Activated T-cell treated with anti-CD3 and anti-CD28 coated beads, Interleukin-2, amount 50 U/mL, for 24 hours (primary cell): ENCODE results near the gene GRK3.
"Not testable (repeated sequence)": the region's sequence is repeated elsewhere in the genome, so short reads cannot be mapped to it uniquely, and the experiment has no call there.

Experiments
- DNase-seq: peaks from one replicate; pipeline ENCODE4 v3.0.0-alpha.2; 2020
- H3K27ac Mint-ChIP-seq: 2 replicates; pipeline ENCODE4 v1.8.0; 2020; ENCODE audit warnings: mild to moderate bottlenecking, mixed read lengths
- H3K27me3 Mint-ChIP-seq: 2 replicates; pipeline ENCODE4 v1.8.0; 2020; ENCODE audit warnings: mixed read lengths
- H3K36me3 Mint-ChIP-seq: 2 replicates; pipeline ENCODE4 v1.8.0; 2020; ENCODE audit warnings: low read depth, mixed read lengths
- H3K4me1 Mint-ChIP-seq: 2 replicates; pipeline ENCODE4 v1.8.0; 2020; ENCODE audit warnings: low read depth, mixed read lengths
- H3K4me3 Mint-ChIP-seq: 2 replicates; pipeline ENCODE4 v1.8.0; 2020; ENCODE audit warnings: mild to moderate bottlenecking, moderate library complexity, mixed read lengths
- H3K9me3 Mint-ChIP-seq: 2 replicates; pipeline ENCODE4 v1.8.0; 2020; ENCODE audit warnings: mixed read lengths

GRK3 gene

DNA sequence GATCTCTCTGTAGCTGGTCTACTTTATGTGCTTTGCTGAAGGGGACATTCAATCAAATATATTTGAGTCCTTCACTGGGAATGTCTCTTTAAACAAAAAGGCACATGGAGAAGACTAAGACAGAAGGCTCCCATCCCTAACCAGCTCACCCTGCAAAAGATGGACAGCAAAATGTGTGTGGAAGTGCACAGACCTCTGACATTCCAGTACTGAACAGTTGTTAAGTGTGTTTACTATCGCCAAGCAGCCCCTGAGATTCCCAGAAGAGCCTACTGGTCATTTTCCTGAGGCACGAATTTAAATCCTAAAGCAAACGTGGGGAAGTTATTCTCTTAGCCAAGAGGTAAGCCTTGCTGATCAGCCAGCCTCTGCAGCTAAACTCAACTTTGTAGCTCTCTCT is 50.3 kb downstream of the GRK3 start:
- not testable (repeated sequence) for H3K9me3 Mint-ChIP-seq, H3K36me3 Mint-ChIP-seq, DNase-seq, H3K4me3 Mint-ChIP-seq, H3K27me3 Mint-ChIP-seq, H3K27ac Mint-ChIP-seq, H3K4me1 Mint-ChIP-seq

DNA sequence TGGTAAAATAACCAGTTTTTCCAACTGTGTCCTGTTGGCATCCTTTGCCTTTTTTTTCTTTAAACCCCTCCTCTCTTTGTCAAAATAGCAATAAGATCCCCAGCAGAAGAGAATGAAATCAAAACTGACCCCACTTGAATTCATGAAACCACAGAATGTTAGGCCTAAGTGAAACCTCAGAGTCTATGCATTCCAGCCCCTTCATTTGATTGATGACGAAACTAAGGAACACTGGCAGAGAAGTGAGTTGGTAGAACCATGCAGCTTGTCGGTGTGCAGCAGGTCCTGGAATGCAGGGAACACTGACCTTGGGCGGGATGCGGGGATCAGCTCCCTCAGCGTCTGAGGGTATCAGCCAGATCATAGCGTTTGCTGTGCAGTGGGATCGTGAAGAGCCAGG is 57.5 kb downstream of the GRK3 start:
- no peak for DNase-seq
- no peaks in the 10 kb centered on the region for H3K36me3 Mint-ChIP-seq
- H3K27me3 Mint-ChIP-seq = peaks cover 3% of the 10 kb centered on the region
- H3K4me1 Mint-ChIP-seq = peaks cover 10% of the 10 kb centered on the region
- no peak overlapping the region for H3K4me3 Mint-ChIP-seq
- no peaks in the 10 kb centered on the region for H3K9me3 Mint-ChIP-seq
- no peak overlapping the region for H3K27ac Mint-ChIP-seq

DNA sequence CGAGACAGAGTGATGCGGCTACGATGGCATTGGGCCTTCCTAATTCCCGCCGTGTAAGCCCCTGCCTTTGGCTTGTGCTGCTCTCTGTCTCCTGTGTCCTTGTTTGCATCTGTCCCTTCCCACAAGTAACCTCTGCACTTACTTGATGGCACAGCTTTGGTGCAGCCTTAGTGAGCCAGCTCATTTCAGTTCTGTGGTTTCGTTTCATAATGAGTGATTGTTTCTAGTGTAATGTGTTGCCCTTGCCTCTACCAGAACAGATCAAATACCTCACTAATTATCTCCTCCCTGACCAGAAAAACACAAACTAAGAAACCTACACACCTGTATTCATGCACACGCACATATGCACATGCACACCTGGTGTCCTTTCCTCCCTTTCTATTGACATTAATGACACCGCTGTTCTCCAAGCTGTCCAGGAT is 58.8 kb downstream of the GRK3 start:
- Mint-ChIP-seq H3K9me3 (no peaks in the 10 kb centered on the region), H3K36me3 (no peaks in the 10 kb centered on the region), H3K4me3 (no peak overlapping the region), H3K27me3 (peaks cover 3% of the 10 kb centered on the region), H3K27ac (no peak overlapping the region), H3K4me1 (peaks cover 10% of the 10 kb centered on the region)
- DNase-seq = no peak

DNA sequence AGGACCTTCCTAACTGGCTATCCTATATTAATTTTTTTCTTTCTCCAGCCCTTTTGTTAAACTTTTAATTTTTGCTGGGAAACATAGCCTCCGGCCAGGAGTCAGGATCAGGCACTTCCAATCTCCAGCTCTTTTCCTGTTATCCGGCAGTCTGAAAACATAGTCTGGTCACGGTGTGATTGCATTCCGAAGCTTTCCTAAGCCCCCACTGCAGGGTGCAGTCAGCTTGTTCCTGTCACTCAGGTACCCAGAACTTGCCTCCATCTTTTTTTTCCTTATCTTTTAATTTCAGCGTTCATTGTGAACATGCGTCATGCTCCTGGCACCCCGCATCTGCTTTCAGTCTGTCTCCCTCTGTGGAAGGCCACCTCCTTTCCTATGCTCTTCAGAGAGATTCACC is 59.4 kb downstream of the GRK3 start:
- Mint-ChIP-seq H3K4me1 (peaks cover 10% of the 10 kb centered on the region), H3K4me3 (no peak overlapping the region), H3K27ac (no peak overlapping the region), H3K27me3 (peaks cover 3% of the 10 kb centered on the region), H3K36me3 (no peaks in the 10 kb centered on the region), H3K9me3 (no peaks in the 10 kb centered on the region)
- DNase-seq = no peak

DNA sequence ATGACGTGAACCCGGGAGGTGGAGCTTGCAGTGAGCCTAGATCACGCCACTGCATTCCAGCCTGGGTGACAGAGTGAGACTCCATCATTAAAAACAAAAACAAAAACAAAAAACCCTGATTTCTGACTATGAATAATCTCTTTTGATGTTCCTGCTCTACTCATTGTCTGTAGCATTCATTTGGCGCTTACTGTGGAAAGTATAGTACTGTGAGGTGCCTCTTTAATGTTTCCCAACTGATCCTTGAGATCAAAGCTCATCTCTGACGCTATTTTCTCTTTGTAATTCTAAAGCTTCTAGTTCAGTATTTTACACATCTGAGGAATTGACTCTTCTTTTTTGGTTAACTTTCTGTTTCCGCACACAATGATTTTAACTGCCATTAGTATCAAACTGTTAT is 60.0 kb downstream of the GRK3 start:
- H3K4me1 Mint-ChIP-seq = peaks cover 10% of the 10 kb centered on the region
- H3K36me3 Mint-ChIP-seq = no peaks in the 10 kb centered on the region
- peaks cover 3% of the 10 kb centered on the region for H3K27me3 Mint-ChIP-seq
- DNase-seq = no peak
- H3K4me3 Mint-ChIP-seq = no peak overlapping the region
- H3K9me3 Mint-ChIP-seq = no peaks in the 10 kb centered on the region
- no peak overlapping the region for H3K27ac Mint-ChIP-seq

DNA sequence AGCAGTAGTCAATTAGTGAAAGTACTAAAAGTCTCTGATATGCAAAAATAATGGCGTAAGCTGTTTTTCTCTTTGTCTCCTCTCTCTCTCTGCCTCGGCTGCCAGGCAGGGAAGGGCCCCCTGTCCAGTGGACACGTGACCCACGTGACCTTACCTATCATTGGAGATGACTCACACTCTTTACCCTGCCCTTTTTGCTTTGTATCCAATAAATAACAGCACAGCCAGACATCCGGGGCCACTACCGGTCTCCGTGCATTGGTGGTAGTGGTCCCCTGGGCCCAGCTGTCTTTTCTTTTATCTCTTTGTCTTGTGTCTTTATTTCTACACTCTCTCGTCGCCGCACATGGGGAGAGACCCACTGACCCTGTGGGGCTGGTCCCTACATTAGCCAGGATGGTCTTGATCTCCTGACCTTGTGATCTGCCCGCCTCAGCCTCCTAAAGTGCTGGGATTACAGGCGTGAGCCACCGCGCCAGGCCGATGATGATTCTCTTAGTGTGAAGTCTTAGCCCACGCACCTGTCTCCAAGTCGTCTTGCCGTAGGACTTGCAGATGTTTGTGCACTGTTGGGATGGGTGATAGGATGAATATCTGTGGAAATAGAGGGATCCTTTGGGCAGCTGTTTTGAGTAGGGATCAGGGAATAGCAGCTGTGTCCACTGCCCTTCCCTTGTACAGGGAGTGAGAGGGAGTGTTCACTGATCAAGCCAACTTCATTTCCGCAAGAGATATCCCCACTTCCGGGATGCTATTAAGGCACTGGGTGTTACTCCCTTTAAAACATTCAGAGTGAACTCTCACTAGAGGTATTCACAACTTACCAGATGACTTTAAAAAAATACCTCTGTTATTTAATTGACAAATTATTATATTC is 61.5 kb downstream of the GRK3 start:
- H3K9me3 Mint-ChIP-seq, H3K27ac Mint-ChIP-seq, H3K4me3 Mint-ChIP-seq, DNase-seq, H3K36me3 Mint-ChIP-seq, H3K4me1 Mint-ChIP-seq, H3K27me3 Mint-ChIP-seq: not testable (repeated sequence)

DNA sequence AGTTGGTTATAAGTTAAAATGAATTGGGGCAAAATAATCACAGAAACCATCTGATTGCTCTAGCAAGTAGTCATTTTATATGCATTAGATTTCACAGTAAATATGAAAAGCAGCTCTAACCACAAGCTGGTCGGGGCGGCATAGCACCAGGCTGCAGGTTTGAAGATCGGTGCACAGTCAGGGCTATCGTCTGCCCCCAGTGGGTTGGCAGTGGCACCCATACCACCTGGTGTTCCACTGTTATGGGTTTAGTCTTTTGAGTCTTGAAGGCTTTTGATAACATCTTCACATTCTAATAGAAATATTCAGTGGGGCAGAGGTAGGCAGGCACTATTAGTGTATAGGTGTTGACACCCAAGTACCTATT is 62.1 kb downstream of the GRK3 start:
- no peak for DNase-seq
- Mint-ChIP-seq H3K27me3 (peaks cover 3% of the 10 kb centered on the region), H3K4me1 (peaks cover 10% of the 10 kb centered on the region), H3K27ac (no peak overlapping the region), H3K4me3 (no peak overlapping the region), H3K9me3 (no peaks in the 10 kb centered on the region), H3K36me3 (no peaks in the 10 kb centered on the region)

DNA sequence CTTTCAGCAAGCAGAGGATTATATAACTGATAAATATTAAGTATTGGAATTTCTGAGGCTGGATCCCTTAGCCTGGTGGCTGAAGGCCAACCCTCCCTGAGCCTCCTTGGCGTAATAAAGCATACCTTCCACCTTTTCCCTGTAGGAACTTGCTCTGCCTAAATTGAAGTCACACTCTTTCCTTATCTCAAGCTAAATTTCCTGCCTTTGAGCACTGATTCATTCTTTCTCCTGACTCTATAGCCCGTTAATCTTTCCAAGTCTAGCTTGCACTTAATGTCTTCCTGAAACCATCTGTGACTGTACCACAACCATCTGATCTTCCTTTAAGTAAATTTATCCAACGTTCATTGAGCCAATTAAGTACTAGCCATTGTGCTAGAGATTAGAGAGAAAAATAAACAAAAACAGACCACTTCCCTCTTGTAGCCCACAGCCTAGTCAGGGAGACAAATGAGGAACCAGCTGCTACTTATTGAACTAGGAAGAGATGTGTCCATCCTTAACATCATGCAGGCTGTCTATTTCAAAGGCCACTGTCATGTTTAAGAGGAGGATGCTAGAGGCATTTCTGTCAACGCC is 62.9 kb downstream of the GRK3 start:
- Mint-ChIP-seq H3K4me1 (peaks cover 10% of the 10 kb centered on the region), H3K4me3 (no peak overlapping the region), H3K36me3 (no peaks in the 10 kb centered on the region), H3K27me3 (peaks cover 3% of the 10 kb centered on the region), H3K9me3 (no peaks in the 10 kb centered on the region), H3K27ac (no peak overlapping the region)
- DNase-seq = no peak

DNA sequence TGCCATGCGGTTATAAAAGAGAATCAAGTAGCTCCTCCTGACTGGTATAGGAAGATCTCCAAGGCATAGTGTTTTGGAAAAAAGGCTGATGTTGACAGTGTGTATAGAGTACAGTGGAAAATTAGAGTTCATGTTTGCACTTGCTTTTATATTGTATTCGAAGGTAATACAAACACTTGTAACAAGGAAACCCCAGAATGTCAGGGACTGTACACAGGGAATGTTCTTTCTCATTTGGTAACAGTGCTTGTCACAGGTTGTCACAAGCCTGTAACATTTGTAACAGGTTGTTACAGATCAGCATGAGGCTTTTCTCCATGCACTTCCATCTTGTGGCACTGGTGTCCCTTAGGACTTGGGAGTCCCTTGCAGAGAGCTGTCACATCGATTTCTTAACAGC is 64.0 kb downstream of the GRK3 start:
- H3K36me3 Mint-ChIP-seq = no peaks in the 10 kb centered on the region
- H3K4me1 Mint-ChIP-seq = peaks cover 5% of the 10 kb centered on the region
- H3K9me3 Mint-ChIP-seq = no peaks in the 10 kb centered on the region
- no peak overlapping the region for H3K27ac Mint-ChIP-seq
- DNase-seq = no peak
- peaks cover 3% of the 10 kb centered on the region for H3K27me3 Mint-ChIP-seq
- H3K4me3 Mint-ChIP-seq = no peak overlapping the region

DNA sequence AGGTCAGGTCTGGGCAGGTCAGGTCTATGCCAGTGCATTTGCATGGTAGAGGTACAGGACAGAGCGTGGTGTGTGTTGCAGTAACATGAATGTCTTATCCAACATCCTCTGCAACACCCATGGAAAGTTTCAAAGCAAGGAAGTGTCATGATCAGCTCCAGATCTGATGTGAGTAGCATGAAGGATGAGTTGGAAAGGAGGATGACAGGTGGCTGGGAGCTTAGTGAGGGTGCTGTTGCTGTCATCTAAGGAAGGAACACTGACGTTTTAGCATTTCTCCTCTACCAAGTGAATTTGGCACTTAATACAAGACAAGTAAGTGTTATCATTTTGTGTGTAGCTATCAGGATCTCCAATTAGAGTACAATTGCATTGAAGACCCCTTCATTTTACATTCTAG is 65.1 kb downstream of the GRK3 start:
- Mint-ChIP-seq H3K9me3 (no peaks in the 10 kb centered on the region), H3K4me1 (peaks cover under 1% of the 10 kb centered on the region), H3K36me3 (no peaks in the 10 kb centered on the region), H3K27ac (no peak overlapping the region), H3K27me3 (peaks cover 3% of the 10 kb centered on the region), H3K4me3 (no peak overlapping the region)
- DNase-seq = no peak

DNA sequence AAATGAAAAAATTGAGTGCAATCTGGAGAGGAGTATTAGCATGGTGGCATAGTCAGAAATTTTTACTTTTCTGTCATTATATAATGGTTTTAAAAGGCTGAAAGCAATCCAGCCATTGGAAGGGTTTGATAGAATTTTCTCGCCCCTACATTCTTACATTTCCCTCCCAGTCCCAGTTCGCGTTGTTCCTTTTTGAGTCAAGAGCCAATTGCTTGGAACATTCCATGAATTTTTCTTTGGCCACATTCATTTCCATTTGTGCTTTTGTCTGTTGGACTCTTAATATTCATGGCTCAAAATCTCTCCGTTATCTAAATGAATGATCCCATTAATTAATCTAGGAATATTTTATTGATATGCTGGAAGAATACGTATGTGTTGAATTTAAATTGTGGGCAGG is 66.0 kb downstream of the GRK3 start:
- Mint-ChIP-seq H3K4me3 (no peak overlapping the region), H3K9me3 (no peaks in the 10 kb centered on the region), H3K27ac (no peak overlapping the region), H3K27me3 (peaks cover 3% of the 10 kb centered on the region), H3K4me1 (no peaks in the 10 kb centered on the region), H3K36me3 (no peaks in the 10 kb centered on the region)
- no peak for DNase-seq

DNA sequence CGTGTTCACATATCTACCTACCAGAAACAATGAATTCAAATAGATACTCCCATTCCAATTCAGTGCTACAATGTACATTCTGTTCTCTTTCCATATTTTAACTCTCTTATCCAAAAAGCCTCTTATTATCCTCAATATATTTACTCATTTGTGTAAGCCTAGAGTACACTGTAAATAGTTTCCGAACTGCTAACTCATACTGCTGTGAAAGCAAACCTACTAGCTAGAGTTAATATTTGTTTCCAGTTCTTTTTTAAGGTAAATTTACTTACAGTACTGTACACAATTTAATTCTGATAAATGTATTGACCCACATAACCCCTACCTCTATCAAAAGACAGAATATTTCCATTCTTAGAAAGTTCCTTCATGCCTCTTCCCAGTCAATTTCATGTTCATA is 71.8 kb downstream of the GRK3 start:
- Mint-ChIP-seq H3K4me1 (no peaks in the 10 kb centered on the region), H3K27me3 (no peaks in the 10 kb centered on the region), H3K36me3 (peaks cover 1% of the 10 kb centered on the region), H3K9me3 (no peaks in the 10 kb centered on the region), H3K27ac (no peak overlapping the region), H3K4me3 (no peak overlapping the region)
- no peak for DNase-seq

DNA sequence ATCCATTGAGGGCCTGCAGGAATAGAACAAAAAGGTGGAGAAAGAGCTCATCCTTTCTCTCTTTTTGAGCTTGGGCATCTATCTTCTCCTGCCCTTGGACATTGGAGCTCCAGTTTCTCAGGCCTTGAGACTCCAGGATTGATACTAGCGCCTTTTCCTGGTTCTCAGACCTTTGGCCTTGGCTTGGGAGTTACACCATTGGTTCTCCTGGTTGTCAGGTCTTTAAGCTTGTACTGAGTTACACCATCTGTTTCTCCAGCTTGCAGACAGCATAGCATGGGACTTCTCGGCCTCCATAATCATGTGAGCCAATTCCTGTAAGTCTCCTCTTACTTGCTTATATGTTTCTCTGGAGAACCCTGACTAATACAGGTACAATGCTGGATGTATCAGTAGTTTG is 72.6 kb downstream of the GRK3 start:
- Mint-ChIP-seq H3K27me3 (no peaks in the 10 kb centered on the region), H3K36me3 (peaks cover 1% of the 10 kb centered on the region), H3K4me3 (no peak overlapping the region), H3K9me3 (no peaks in the 10 kb centered on the region), H3K4me1 (no peaks in the 10 kb centered on the region), H3K27ac (no peak overlapping the region)
- no peak for DNase-seq

DNA sequence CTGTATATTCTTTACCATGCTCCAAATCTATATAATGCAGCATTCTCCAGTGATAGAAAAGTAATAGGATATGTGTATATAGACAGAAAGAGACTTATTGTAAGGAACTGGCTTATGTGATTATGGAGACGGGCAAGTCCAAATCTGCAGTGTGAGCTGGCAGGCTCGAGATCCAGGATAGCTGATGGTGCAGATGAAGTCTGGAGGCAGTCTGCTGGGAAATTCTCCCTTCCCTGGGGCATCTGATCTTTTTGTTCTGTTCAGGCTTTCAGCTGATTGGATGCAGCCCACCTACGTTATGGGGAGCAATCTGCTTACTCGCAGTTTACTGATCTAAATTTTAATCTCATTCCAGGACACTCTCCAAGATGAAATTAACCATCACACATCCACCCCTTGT is 73.2 kb downstream of the GRK3 start:
- Mint-ChIP-seq H3K9me3 (no peaks in the 10 kb centered on the region), H3K4me3 (no peak overlapping the region), H3K36me3 (peaks cover 1% of the 10 kb centered on the region), H3K4me1 (no peaks in the 10 kb centered on the region), H3K27me3 (peaks cover 2% of the 10 kb centered on the region), H3K27ac (no peak overlapping the region)
- DNase-seq = no peak

DNA sequence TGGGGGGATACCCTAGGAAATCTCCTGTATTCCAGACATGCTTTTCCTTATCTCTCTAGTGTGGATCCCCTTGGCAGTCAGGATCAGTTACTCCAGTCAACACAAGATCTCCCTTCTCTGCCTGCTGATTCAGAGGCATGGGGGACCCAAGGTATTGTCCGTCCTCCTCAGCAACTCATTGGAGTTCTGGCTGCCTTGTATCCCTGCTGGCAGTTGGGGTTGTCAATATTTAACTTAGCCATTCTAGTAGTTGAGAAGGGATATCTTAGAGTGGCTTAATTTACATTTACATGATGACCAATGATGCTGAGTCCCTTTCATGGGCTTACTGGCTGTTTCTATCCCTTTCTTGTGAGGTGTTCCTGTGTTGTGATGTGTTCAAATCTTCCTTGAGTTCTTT is 74.2 kb downstream of the GRK3 start:
- Mint-ChIP-seq H3K36me3 (peaks cover 1% of the 10 kb centered on the region), H3K27me3 (peaks cover 2% of the 10 kb centered on the region), H3K4me1 (no peaks in the 10 kb centered on the region), H3K9me3 (no peaks in the 10 kb centered on the region), H3K27ac (no peak overlapping the region), H3K4me3 (no peak overlapping the region)
- no peak for DNase-seq
